K562 (cell line): ENCODE measurements around the gene MYL5. TPM values are rescaled to one million over a fixed set of nuclear protein-coding genes. Genes with fewer than 3 reads are reported as not detected.

Source experiments
- ATAC-seq: fragments of 200-7000 bp; cut with Tn5 transposase; 3 replicates; pipeline ENCODE4 v1.9.1; 2020; ENCODE audit warnings: moderate library complexity
- BruUV-seq: library from RNA; stranded (reverse); fragments of 400-500 nt; replicated peaks from 2 replicates; lab custom pipeline; 2021; lab: Mats Ljungman, UMichigan
- CTCF ChIA-PET: fragments of 300-600 bp; formaldehyde crosslinking; extraction: SDS; loops from one replicate; lab custom pipeline; 2021; ENCODE audit warnings: low intra/inter-chr PET ratio; lab: Yijun Ruan, JAX
- POLR2A ChIA-PET: fragments of 300-600, 350-650 bp; sonication (Branson Sonifier 250); formaldehyde crosslinking; extraction: SDS; loops from one replicate; lab custom pipeline; 2021; ENCODE audit warnings: antibody characterized with exemption, inconsistent platforms; lab: Yijun Ruan, JAX
- DNase-seq, 4 experiments: peaks; one replicate each; pipeline versions ENCODE4 v3.0.0 to v3.0.0-alpha.2; 2011 to 2018; ENCODE audit warnings: low spot score in 3 of 4, mixed read lengths in 3 of 4; ENCODE audit errors: extremely low read depth in 1 of 4
- FAIRE-seq: peaks from 2 replicates; lab custom pipeline; 2011; peaks lifted over from hg19 to GRCh38; lab: Jason Lieb, UNC
- H2AFZ ChIP-seq: 2 replicates; pipeline ENCODE4 v1.6.0; 2011; ENCODE audit warnings: low read depth, low read length, control low read depth, inconsistent platforms
- H3K27ac ChIP-seq: fragments of 200-600 bp; 3 replicates; pipeline ENCODE4 v1.8.0; 2011; ENCODE audit warnings: low read depth, mild to moderate bottlenecking, control low read depth, inconsistent platforms, low read length, moderate library complexity, mixed read lengths; ENCODE audit errors: extremely low read depth
- H3K27me3 ChIP-seq, 2 experiments: fragments of 300-600 bp in 1 of 2; 2 replicates in 1 of 2; 3 replicates in 1 of 2; pipeline versions ENCODE4 v1.6.0 to v1.8.0; 2011; ENCODE audit warnings: inconsistent platforms in 2 of 2, low read length in 2 of 2, mild to moderate bottlenecking in 1 of 2, mixed read lengths in 1 of 2, moderate library complexity in 1 of 2; ENCODE audit not compliant: control insufficient read depth in 2 of 2, insufficient read depth in 2 of 2
- H3K36me3 ChIP-seq: fragments of 300-600 bp; 3 replicates; pipeline ENCODE4 v1.8.0; 2011; ENCODE audit warnings: mild to moderate bottlenecking, low read length, inconsistent platforms; ENCODE audit not compliant: control insufficient read depth, insufficient read depth
- H3K4me1 ChIP-seq, 2 experiments: fragments of 200-600 bp in 1 of 2; replicated peaks in 1 of 2; 2 replicates in 1 of 2; 3 replicates in 1 of 2; pipeline versions ENCODE4 v1.5.1 to v1.8.0; 2011; ENCODE audit warnings: inconsistent platforms in 2 of 2, low read length in 2 of 2, mild to moderate bottlenecking in 1 of 2, mixed read lengths in 1 of 2, moderate library complexity in 1 of 2; ENCODE audit not compliant: control insufficient read depth in 2 of 2, insufficient read depth in 2 of 2
- H3K4me2 ChIP-seq: 2 replicates; pipeline ENCODE4 v1.6.1; 2011; ENCODE audit warnings: low read length, control low read depth, inconsistent platforms, mixed read lengths; ENCODE audit not compliant: insufficient read depth
- H3K4me3 ChIP-seq: fragments of 200-600 bp; sonication (generic), shearing (Covaris generic); 2 replicates; pipeline ENCODE4 v1.5.1; 2016; ENCODE audit warnings: control low read depth, inconsistent platforms
- H3K79me2 ChIP-seq: fragments of 200-600 bp; 3 replicates; pipeline ENCODE4 v1.8.0; 2011; ENCODE audit warnings: low read length, inconsistent platforms; ENCODE audit not compliant: control insufficient read depth, insufficient read depth
- H3K9ac ChIP-seq, 2 experiments: 2 replicates each; pipeline versions ENCODE4 v1.6.0 to v1.6.1; 2011; ENCODE audit warnings: low read depth in 2 of 2, low read length in 2 of 2, control low read depth in 1 of 2, inconsistent platforms in 1 of 2, mild to moderate bottlenecking in 1 of 2, mixed read lengths in 1 of 2; ENCODE audit not compliant: insufficient read depth in 1 of 2
- H3K9me1 ChIP-seq: one replicate; pipeline ENCODE4 v1.6.0; 2011; ENCODE audit warnings: inconsistent platforms, mild to moderate bottlenecking, low read length, moderate library complexity; ENCODE audit not compliant: control insufficient read depth, insufficient read depth
- H3K9me3 ChIP-seq: replicated peaks from 2 replicates; pipeline ENCODE4 v1.5.1; 2011; ENCODE audit warnings: low read depth, low read length, inconsistent platforms; ENCODE audit not compliant: control insufficient read depth, insufficient read depth
- H4K20me1 ChIP-seq: replicated peaks from 2 replicates; pipeline ENCODE4 v1.6.1; 2011; ENCODE audit warnings: low read length, inconsistent platforms, mixed read lengths; ENCODE audit not compliant: control insufficient read depth, insufficient read depth
- CBX2 ChIP-seq: fragments of 200-600 bp; sonication (generic); IDR thresholded peaks from one replicate; pipeline ENCODE4 v1.6.1; 2012; ENCODE audit warnings: mild to moderate bottlenecking, low read length, inconsistent platforms; ENCODE audit not compliant: insufficient read depth, poor library complexity, severe bottlenecking
- ZC3H11A ChIP-seq: IDR thresholded peaks from 2 replicates; pipeline ENCODE4 v1.6.1; 2012; ENCODE audit warnings: low read depth, low read length, improper control_type of control experiment
- ZNF184 ChIP-seq: sonication (generic); formaldehyde crosslinking; IDR thresholded peaks from 2 replicates; pipeline ENCODE4 v1.5.0; 2020; ENCODE audit warnings: missing genetic modification reagents
- ZNF311 ChIP-seq: fragments of 250-450 bp; sonication (Bioruptor Pico); IDR thresholded peaks from 2 replicates; pipeline ENCODE4 v1.4.0; 2020; ENCODE audit warnings: mild to moderate bottlenecking, moderate library complexity
- WGBS: fragments of 100-300 bp; shearing (Covaris generic); methylation state at CpG from one replicate; pipeline ENCODE4 v1.1.6; 2016; ENCODE audit warnings: low coverage, mixed read lengths; ENCODE audit not compliant: insufficient coverage; ENCODE audit errors: missing lambda C conversion rate; 5-methylcytosine and 5-hydroxymethylcytosine counted together
- in situ Hi-C: fragments of 300-500 bp; cut with MboI; formaldehyde crosslinking; loops from 4 replicates; pipeline ENCODE4 v1.15.0; 2018; ENCODE audit warnings: inconsistent platforms, mixed read lengths
- intact Hi-C: fragments of 100-400 bp; cut with micrococcal nuclease; formaldehyde crosslinking; loops from 2 replicates; pipeline ENCODE4 v1.14.2; 2022
- polyA plus RNA-seq, 8 experiments: library from polyadenylated mRNA; depleted of rRNA in 4 of 8; stranded (reverse) in 5 of 8; unstranded in 3 of 8; fragments of >200 nt; fragmentation: Nextera tagmentation in 2 of 8; fragmentation: Illumina TruSeq in 1 of 8; extraction: Ambion mirVana in 2 of 8; extraction: Trizol in 1 of 8; gene quantifications; 2 replicates each; pipeline versions ENCODE4 v1.2.1 to v1.2.3, GENCODE V29; 2011 to 2014; ENCODE audit warnings: inconsistent platforms in 1 of 8, missing spikeins in 1 of 8
- total RNA-seq, 7 experiments: library from RNA; depleted of rRNA in 6 of 7; stranded (reverse); fragments of >200 nt in 6 of 7; fragmentation: Illumina TruSeq in 2 of 7; extraction: Trizol in 2 of 7; gene quantifications; 2 replicates each; pipeline versions ENCODE4 v1.2.1 to v1.2.3, GENCODE V29; 2011 to 2021; ENCODE audit warnings: low replicate concordance in 1 of 7

Gene MYL5
- total and polyA plus RNA-seq, 9 of the 15 experiments (the other 6 are each of a cell fraction or from before 2014, with no cell fraction given): 1.4 to 10.0 (median 4.1) TPM

GRCh38 chr4:718460-718859 is 44.1 kb downstream of the MYL5 start:
- intact Hi-C loops: no loop called here
- H3K36me3 ChIP-seq: peaks cover 25% of the 10 kb centered on the region; the same call in 2 of the 3 replicates
- BruUV-seq: TSS peak; percentile 28
- peaks cover 64% of the 10 kb centered on the region for H3K79me2 ChIP-seq
- H3K4me2 ChIP-seq: no peak overlapping the region
- 0 out of 4 replicates have a peak overlapping the region, but pooled peaks of 1 of the 2 experiments have one; percentile 10 for H3K9ac ChIP-seq
- no peak overlapping the region for H2AFZ ChIP-seq
- H3K9me1 ChIP-seq: no peaks in the 10 kb centered on the region
- peaks cover 0 to 35% of the 10 kb centered on the region in 2 experiments; a peak in 2 of 5 replicates for H3K4me1 ChIP-seq
- H3K9me3 ChIP-seq: peaks cover 1% of the 10 kb centered on the region
- WGBS: 87% methylated on average over 8 of the region's 8 CpGs
- TF ChIP-seq ZC3H11A (no peak), CBX2 (no peak), ZNF311 (CRISPR knock-in tag) (no peak)
- DNase-seq (no peak), ATAC-seq (no peak), FAIRE-seq (no peak)
- no peaks in the 10 kb centered on the region for H3K27me3 ChIP-seq
- H3K4me3 ChIP-seq: no peak overlapping the region
- H4K20me1 ChIP-seq: no peaks in the 10 kb centered on the region
- H3K27ac ChIP-seq: no peak overlapping the region
- in situ Hi-C loops: no loop called here
- POLR2A ChIA-PET: interaction anchor here (1.0 kb wide), 1 partner anchor 13 kb away, joined by 4 read pairs; no protein-coding TSS in a partner anchor
- CTCF ChIA-PET: no interaction called here

- DNase-seq: no peak
- ChIA-PET POLR2A (no interaction called here), CTCF (no interaction called here)
- peaks cover 53% of the 10 kb centered on the region for H3K79me2 ChIP-seq
- H3K4me1 ChIP-seq: peaks cover 0 to 45% of the 10 kb centered on the region in 2 experiments; a peak in 2 of 5 replicates
- no peak for ATAC-seq
- peaks cover 1% of the 10 kb centered on the region for H3K9me3 ChIP-seq
- no peak overlapping the region for H3K4me2 ChIP-seq
- BruUV-seq: no TSS peak
- H3K36me3 ChIP-seq: peaks cover 16% of the 10 kb centered on the region; the same call in 2 of the 3 replicates
- no peak overlapping the region for H3K27ac ChIP-seq
- H2AFZ ChIP-seq: no peak overlapping the region
- 92% methylated on average over 20 of the region's 59 CpGs for WGBS
- H3K9ac ChIP-seq: no peak overlapping the region
- no peak for TF ChIP-seq ZNF184 (CRISPR knock-in tag)
- intact Hi-C loops (no loop called here), in situ Hi-C loops (no loop called here)
- no peak overlapping the region for H3K4me3 ChIP-seq
- no peaks in the 10 kb centered on the region for H3K9me1 ChIP-seq
- no peaks in the 10 kb centered on the region; the same call in 1 of the 2 replicates for H4K20me1 ChIP-seq
- H3K27me3 ChIP-seq: no peaks in the 10 kb centered on the region
- no peak for FAIRE-seq
Observed at GRCh38 chr4:720111-720860, 45.9 kb downstream of the MYL5 start.
